ENCODE data around the gene VGLL1. TPM values are rescaled to one million over a fixed set of nuclear protein-coding genes. Genes with fewer than 3 reads are reported as not detected.

The VGLL1 gene
- total and polyA plus RNA-seq, 4 donors, result not detected

DNA sequence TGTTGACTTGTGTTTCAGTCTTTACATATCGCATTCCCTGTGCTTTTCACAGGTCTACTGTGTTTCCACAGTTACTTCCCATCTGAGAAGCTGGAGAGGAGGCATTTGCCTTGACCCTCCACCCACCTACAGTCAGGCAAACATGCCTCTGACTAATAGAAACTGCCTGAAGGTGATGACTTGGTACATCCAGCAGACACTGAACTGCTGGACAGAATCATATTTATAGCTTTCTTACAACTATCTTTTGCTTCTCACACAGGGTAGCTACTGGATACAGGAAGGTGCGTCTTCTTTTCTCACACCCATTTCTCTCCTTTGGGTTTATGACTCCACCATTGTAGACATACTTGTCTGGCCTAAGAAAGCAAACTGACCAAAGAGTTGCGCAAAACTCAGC, 58.0 kb downstream of the VGLL1 start:
- H3K27ac ChIP-seq (ENCODE audit: low read depth in 1 of 2, low read length in 2 of 2), result no peak overlapping the region
- H3K27me3 ChIP-seq (ENCODE audit: control insufficient read depth in 1 of 2, insufficient read depth in 2 of 2, low read length in 1 of 2), result no peaks in the 10 kb centered on the region
- H3K9me3 ChIP-seq (ENCODE audit: control insufficient read depth, low read length), result no peaks in the 10 kb centered on the region
- no peaks in the 10 kb centered on the region for H3K4me1 ChIP-seq (ENCODE audit: control insufficient read depth in 1 of 2, insufficient read depth in 2 of 2, low read length in 2 of 2)
- intact Hi-C loops (cut with DNase I), result loop anchor here in 1 of 2 donors (5.0 kb wide), 1 partner anchor 423 kb away; no protein-coding TSS in a partner anchor
- no peaks in the 10 kb centered on the region for H3K36me3 ChIP-seq (ENCODE audit: control insufficient read depth in 1 of 2, insufficient read depth in 2 of 2, low read length in 1 of 2)
- DNase-seq (no peak), ATAC-seq (ENCODE audit: low FRiP score) (no peak)
- H3K4me3 ChIP-seq (ENCODE audit: low read length in 2 of 2), result no peak overlapping the region
- 92 to 94% methylated on average over 3 of the region's 3 CpGs for WGBS, 2 donors

DNA sequence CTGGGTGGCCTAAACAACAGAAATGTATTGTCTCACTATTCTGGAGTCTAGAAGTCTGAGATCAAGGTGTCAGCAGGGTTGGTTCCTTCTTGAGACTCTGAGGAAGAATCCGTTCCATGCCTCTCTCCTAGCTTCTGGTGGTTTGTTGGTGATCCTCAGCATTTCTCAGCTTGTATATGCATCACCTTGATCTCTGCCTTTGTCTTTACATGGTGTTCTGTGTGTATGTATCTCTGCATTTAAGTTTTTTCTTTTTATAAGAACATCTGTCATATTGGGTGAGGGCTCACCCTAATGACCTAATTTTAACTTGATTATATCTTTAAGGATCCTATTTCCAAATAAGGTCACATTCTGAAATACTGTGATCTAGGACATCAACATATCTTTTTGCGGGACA, 65.3 kb downstream of the VGLL1 start:
- no peak overlapping the region for H3K27ac ChIP-seq (ENCODE audit: low read depth in 1 of 2, low read length in 2 of 2)
- ATAC-seq (ENCODE audit: low FRiP score) (no peak), DNase-seq (no peak)
- H3K36me3 ChIP-seq (ENCODE audit: control insufficient read depth in 1 of 2, insufficient read depth in 2 of 2, low read length in 1 of 2), result no peaks in the 10 kb centered on the region
- H3K4me3 ChIP-seq (ENCODE audit: low read length in 2 of 2), result no peak overlapping the region
- intact Hi-C loops (cut with DNase I), result no loop called here
- H3K27me3 ChIP-seq (ENCODE audit: control insufficient read depth in 1 of 2, insufficient read depth in 2 of 2, low read length in 1 of 2), result peaks cover 0 to 4% of the 10 kb centered on the region in 2 donors
- 79 to 90% methylated on average over 2 of the region's 2 CpGs for WGBS, 2 donors
- H3K9me3 ChIP-seq (ENCODE audit: control insufficient read depth, low read length), result no peaks in the 10 kb centered on the region
- H3K4me1 ChIP-seq (ENCODE audit: control insufficient read depth in 1 of 2, insufficient read depth in 2 of 2, low read length in 2 of 2), result no peaks in the 10 kb centered on the region

DNA sequence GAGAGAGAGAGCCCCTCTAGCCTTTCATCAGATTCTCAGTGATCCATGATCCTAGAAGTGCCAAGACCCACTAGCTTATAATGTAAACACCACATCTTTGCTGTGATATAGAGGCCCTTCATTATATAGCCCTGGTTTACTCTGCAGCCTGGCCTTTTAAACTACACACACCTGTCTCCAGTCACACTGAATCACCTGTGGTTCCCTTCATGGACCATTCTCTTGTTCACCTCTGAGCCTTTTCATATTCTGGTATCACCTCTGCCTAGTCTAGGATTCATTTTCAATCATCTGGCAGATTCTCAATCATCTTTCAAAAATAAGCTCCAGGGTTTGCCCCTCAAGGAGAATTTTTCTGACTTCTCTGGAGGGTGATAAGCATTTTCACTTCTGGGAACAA, 65.9 kb downstream of the VGLL1 start:
- Histone ChIP-seq H3K4me1 (ENCODE audit: control insufficient read depth in 1 of 2, insufficient read depth in 2 of 2, low read length in 2 of 2) (no peaks in the 10 kb centered on the region), H3K4me3 (ENCODE audit: low read length in 2 of 2) (no peak overlapping the region), H3K9me3 (ENCODE audit: control insufficient read depth, low read length) (no peaks in the 10 kb centered on the region), H3K27me3 (ENCODE audit: control insufficient read depth in 1 of 2, insufficient read depth in 2 of 2, low read length in 1 of 2) (peaks cover 0 to 4% of the 10 kb centered on the region in 2 donors), H3K36me3 (ENCODE audit: control insufficient read depth in 1 of 2, insufficient read depth in 2 of 2, low read length in 1 of 2) (no peaks in the 10 kb centered on the region), H3K27ac (ENCODE audit: low read depth in 1 of 2, low read length in 2 of 2) (no peak overlapping the region)
- intact Hi-C loops (cut with DNase I), result no loop called here
- ATAC-seq (ENCODE audit: low FRiP score) (no peak), DNase-seq (no peak)

DNA sequence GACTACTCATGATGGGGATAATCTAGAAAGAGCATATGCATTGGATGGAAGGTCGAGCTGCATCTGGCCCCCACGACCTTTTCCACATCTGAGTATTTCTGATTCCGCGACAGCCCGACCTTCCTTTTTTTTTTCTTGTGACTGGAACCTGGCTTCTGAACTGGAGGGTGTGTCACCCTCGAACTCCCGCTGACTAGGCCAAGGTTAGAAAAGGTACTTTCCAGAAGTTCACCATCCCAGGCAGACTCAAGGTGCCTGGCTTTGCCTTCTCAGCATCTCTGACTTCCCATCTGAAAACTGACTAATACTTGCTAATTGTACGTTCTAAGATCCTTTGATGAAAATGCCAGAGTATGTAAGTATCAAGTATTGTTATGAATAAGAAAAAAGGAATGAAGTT, 66.6 kb downstream of the VGLL1 start:
- no peak overlapping the region for H3K27ac ChIP-seq (ENCODE audit: low read depth in 1 of 2, low read length in 2 of 2)
- no peak for ATAC-seq (ENCODE audit: low FRiP score)
- H3K27me3 ChIP-seq (ENCODE audit: control insufficient read depth in 1 of 2, insufficient read depth in 2 of 2, low read length in 1 of 2), result peaks cover 0 to 4% of the 10 kb centered on the region in 2 donors
- intact Hi-C loops (cut with DNase I), result no loop called here
- DNase-seq, result no peak
- no peaks in the 10 kb centered on the region for H3K36me3 ChIP-seq (ENCODE audit: control insufficient read depth in 1 of 2, insufficient read depth in 2 of 2, low read length in 1 of 2)
- no peaks in the 10 kb centered on the region for H3K9me3 ChIP-seq (ENCODE audit: control insufficient read depth, low read length)
- 62 to 78% methylated on average over 8 of the region's 8 CpGs for WGBS, 2 donors
- H3K4me3 ChIP-seq (ENCODE audit: low read length in 2 of 2), result no peak overlapping the region
- H3K4me1 ChIP-seq (ENCODE audit: control insufficient read depth in 1 of 2, insufficient read depth in 2 of 2, low read length in 2 of 2), result no peaks in the 10 kb centered on the region

DNA sequence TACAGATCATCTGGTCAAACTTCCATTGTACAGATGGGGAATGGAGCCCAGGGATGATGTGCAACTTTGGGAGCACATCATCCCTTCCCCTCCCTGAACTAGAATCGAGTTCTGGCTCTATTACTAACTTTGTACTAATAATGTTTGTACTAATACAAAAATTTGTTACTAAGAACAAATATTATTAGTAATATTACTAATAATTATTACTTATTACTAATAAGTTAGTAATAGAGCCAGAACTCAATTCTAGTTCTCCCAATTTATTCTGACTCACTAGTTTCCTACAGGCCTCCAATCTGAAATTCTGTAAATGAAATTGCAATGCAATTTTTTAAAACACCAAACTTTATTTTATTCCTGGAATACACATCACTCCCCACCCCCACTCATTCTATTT, 68.0 kb downstream of the VGLL1 start:
- intact Hi-C loops (cut with DNase I), result no loop called here
- ATAC-seq (ENCODE audit: low FRiP score), result no peak
- Histone ChIP-seq H3K4me3 (ENCODE audit: low read length in 2 of 2) (no peak overlapping the region), H3K9me3 (ENCODE audit: control insufficient read depth, low read length) (no peaks in the 10 kb centered on the region), H3K4me1 (ENCODE audit: control insufficient read depth in 1 of 2, insufficient read depth in 2 of 2, low read length in 2 of 2) (no peaks in the 10 kb centered on the region), H3K27me3 (ENCODE audit: control insufficient read depth in 1 of 2, insufficient read depth in 2 of 2, low read length in 1 of 2) (peaks cover 0 to 4% of the 10 kb centered on the region in 2 donors), H3K36me3 (ENCODE audit: control insufficient read depth in 1 of 2, insufficient read depth in 2 of 2, low read length in 1 of 2) (no peaks in the 10 kb centered on the region), H3K27ac (ENCODE audit: low read depth in 1 of 2, low read length in 2 of 2) (no peak overlapping the region)
- DNase-seq, result no peak
- WGBS, 2 donors, result 35 to 83% methylated on average over 1 of the region's 1 CpG

Small RNA genes lying within 50 kb of the gene (microRNA-seq; reads per million reads assigned to microRNA genes)
- 0 reads per million in 2 donors for gene MIR934

Other genes with a start within 250 kb of the VGLL1 start
- 1 to 10 TPM in 1 of 2 donors, under 1 TPM in 1; 0.32 to 1.5 TPM for gene ADGRG4, start 231.3 kb upstream of the VGLL1 start, total RNA-seq
- not detected for gene ADGRG4, start 231.3 kb upstream of the VGLL1 start, polyA plus RNA-seq
- not detected for gene BRS3, start 44.3 kb upstream of the VGLL1 start, total RNA-seq
- gene BRS3, start 44.3 kb upstream of the VGLL1 start, polyA plus RNA-seq, result not detected
- gene HTATSF1, start 34.6 kb upstream of the VGLL1 start, total RNA-seq, result 10 to 100 TPM; 28.0 to 28.1 TPM
- 10 to 100 TPM; 32.3 to 65.4 TPM for gene HTATSF1, start 34.6 kb upstream of the VGLL1 start, polyA plus RNA-seq
- gene CD40LG, start 115.9 kb downstream of the VGLL1 start, total RNA-seq, result under 1 TPM; 0.26 to 0.81 TPM
- not detected for gene CD40LG, start 115.9 kb downstream of the VGLL1 start, polyA plus RNA-seq
- gene ARHGEF6, start 248.7 kb downstream of the VGLL1 start, total RNA-seq, result 10 to 100 TPM; 24.3 to 37.6 TPM
- gene ARHGEF6, start 248.7 kb downstream of the VGLL1 start, polyA plus RNA-seq, result 10 to 100 TPM in 1 of 2 donors, 1 to 10 TPM in 1; 7.9 to 14.0 TPM